Stimulated activated naive CD8-positive, alpha-beta T cell treated with anti-CD3 and anti-CD28 coated beads, Interleukin-15, Interleukin-2, amounts not matched to agents 100 ng/mL and 50 ng/mL, for 24 hours (primary cell): ENCODE results near the gene CRHR2.
A peak's percentile ranks its signal among the peaks of the same experiment; 100 is the strongest.
"Not testable (repeated sequence)": the region's sequence is repeated elsewhere in the genome, so short reads cannot be mapped to it uniquely, and the experiment has no call there.

ENCODE experiments used
- H3K27ac Mint-ChIP-seq: one replicate; pipeline ENCODE4 v1.8.0; 2021; ENCODE audit warnings: mild to moderate bottlenecking, mixed read lengths
- H3K27me3 Mint-ChIP-seq: one replicate; pipeline ENCODE4 v1.8.0; 2021; ENCODE audit warnings: mixed read lengths
- H3K36me3 Mint-ChIP-seq: one replicate; pipeline ENCODE4 v1.8.0; 2021; ENCODE audit warnings: low read depth, mixed read lengths
- H3K4me1 Mint-ChIP-seq: one replicate; pipeline ENCODE4 v1.8.0; 2021; ENCODE audit warnings: low read depth, mixed read lengths
- H3K4me3 Mint-ChIP-seq: one replicate; pipeline ENCODE4 v1.8.0; 2021; ENCODE audit warnings: mild to moderate bottlenecking, mixed read lengths
- H3K9me3 Mint-ChIP-seq: one replicate; pipeline ENCODE4 v1.8.0; 2021; ENCODE audit warnings: mixed read lengths

CRHR2 gene

GRCh38 chr7:30682212-30683083 is at the start of gene CRHR2:
Gene CRHR2, minus strand, starts transcription at chr7:30682456. Its CDS starts 176 bp downstream, at chr7:30682280.
- Mint-ChIP-seq H3K27me3 (peaks cover 47% of the 10 kb centered on the region), H3K36me3 (no peaks in the 10 kb centered on the region), H3K9me3 (no peaks in the 10 kb centered on the region), H3K4me3 (peak within 1 kb of the TSS; percentile 68), H3K4me1 (peaks cover 12% of the 10 kb centered on the region), H3K27ac (no peak within 1 kb of the TSS)

- Mint-ChIP-seq H3K36me3 (no peaks in the 10 kb centered on the region), H3K4me3 (no peak overlapping the region)
These were observed 49.3 kb upstream of the CRHR2 start for GRCh38 chr7:30731581-30731980.

DNA sequence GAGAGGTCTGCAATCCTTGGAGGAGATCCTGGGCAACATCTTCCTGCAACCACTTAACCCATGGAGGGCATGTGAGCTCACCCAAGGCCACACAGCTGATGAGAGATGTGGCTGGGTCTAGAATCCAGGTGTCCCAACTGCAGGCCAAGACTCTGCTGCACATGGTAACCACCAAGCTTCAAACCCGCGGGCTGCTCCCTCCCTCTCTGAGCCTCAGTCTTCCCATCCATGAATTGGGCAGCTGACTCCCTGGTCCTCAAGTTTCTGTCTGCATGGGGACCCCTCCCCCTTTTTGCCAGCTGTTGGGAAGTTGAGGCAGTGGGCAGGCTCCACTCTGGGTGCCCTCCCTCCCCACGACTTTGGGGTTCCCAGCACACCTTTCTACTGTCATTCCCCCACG is 48.7 kb upstream of the CRHR2 start:
- no peak overlapping the region for H3K27ac Mint-ChIP-seq
- no peak overlapping the region for H3K4me3 Mint-ChIP-seq
- peaks cover 38% of the 10 kb centered on the region for H3K4me1 Mint-ChIP-seq
- H3K36me3 Mint-ChIP-seq, result no peaks in the 10 kb centered on the region
- no peaks in the 10 kb centered on the region for H3K9me3 Mint-ChIP-seq
- no peaks in the 10 kb centered on the region for H3K27me3 Mint-ChIP-seq

More at GRCh38 chr7:30731581-30731980, 49.3 kb upstream of the CRHR2 start:
- Mint-ChIP-seq H3K27me3 (no peaks in the 10 kb centered on the region), H3K27ac (no peak overlapping the region), H3K4me1 (peaks cover 33% of the 10 kb centered on the region), H3K9me3 (no peaks in the 10 kb centered on the region)

- no peaks in the 10 kb centered on the region for H3K27me3 Mint-ChIP-seq
- no peaks in the 10 kb centered on the region for H3K36me3 Mint-ChIP-seq
- H3K4me3 Mint-ChIP-seq, result no peak overlapping the region
- H3K9me3 Mint-ChIP-seq, result no peaks in the 10 kb centered on the region
- no peak overlapping the region for H3K27ac Mint-ChIP-seq
- peaks cover 44% of the 10 kb centered on the region for H3K4me1 Mint-ChIP-seq
These were observed 47.8 kb upstream of the CRHR2 start for GRCh38 chr7:30730097-30730496.

DNA sequence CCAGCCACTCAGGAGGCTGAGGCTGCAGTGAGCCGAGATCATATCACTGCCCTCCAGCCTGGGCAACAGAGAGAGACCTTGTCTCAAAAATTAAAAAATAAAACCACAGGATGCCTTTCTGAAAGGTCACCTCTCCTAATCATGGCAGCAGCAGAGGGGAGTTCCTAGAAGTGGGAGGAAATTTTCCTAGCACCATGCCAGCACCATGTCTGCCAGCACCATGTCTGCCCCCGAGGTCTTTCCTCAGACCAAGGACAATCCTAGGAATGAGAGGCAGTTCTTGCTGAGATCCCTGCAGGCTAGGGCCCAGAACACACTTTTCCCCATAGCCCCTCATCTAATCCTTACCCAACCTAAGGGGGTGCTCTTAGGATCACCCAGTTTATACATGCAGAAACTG is 47.4 kb upstream of the CRHR2 start:
- Mint-ChIP-seq H3K36me3 (no peaks in the 10 kb centered on the region), H3K4me1 (peaks cover 44% of the 10 kb centered on the region), H3K4me3 (no peak overlapping the region), H3K9me3 (no peaks in the 10 kb centered on the region), H3K27me3 (no peaks in the 10 kb centered on the region), H3K27ac (no peak overlapping the region)

- no peaks in the 10 kb centered on the region for H3K27me3 Mint-ChIP-seq
- H3K4me1 Mint-ChIP-seq, result peaks cover 44% of the 10 kb centered on the region
- no peak overlapping the region for H3K27ac Mint-ChIP-seq
These were observed 46.4 kb upstream of the CRHR2 start for GRCh38 chr7:30728591-30729100.

DNA sequence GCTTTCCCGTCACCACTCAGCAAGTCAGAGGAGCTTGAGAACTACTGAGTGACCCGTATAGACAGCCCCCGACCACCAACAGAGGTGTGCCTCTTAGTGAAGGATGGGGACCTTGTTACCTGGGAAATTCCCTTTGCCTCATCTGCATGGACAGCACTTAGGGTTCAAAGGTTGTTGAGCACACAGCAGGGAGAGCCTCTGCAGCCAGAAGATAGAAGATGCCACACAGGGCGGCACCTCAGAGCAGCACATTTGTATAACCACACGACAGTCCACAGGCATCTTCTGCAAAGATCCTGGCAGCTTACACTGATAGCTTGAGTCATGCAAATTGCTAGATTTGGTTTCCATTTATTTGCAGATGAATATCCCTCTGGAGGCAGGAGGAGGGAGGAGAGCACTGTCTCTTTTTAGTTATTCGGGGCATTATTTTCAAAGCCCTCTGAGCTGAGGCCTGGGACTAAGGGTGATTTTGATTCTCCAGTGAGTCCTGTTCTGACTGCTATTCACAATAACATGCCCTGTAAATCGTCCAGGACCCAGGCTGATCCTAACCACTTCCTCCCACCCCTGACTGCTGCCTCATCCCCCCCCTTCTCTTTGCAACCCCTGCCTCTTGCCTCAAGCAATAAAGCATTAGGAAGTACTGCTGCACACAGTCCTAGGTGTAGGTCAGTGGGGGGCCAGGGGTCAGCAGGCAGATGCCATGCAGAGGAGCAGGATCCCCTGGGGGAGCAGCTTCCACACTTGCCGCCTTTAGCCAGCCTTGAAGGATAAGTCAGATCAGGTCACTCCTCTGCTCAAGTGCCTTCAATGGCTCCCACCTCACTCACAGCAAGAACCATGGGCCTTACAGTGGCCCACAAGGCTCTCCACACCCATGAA is 45.0 kb upstream of the CRHR2 start:
- Mint-ChIP-seq H3K36me3 (no peaks in the 10 kb centered on the region), H3K27me3 (no peaks in the 10 kb centered on the region), H3K9me3 (no peaks in the 10 kb centered on the region), H3K4me1 (peaks cover 44% of the 10 kb centered on the region), H3K4me3 (peak overlapping the region; percentile 62), H3K27ac (peak overlapping the region; percentile 89)

More at GRCh38 chr7:30728591-30729100, 46.4 kb upstream of the CRHR2 start:
- no peak overlapping the region for H3K4me3 Mint-ChIP-seq
- H3K9me3 Mint-ChIP-seq, result no peaks in the 10 kb centered on the region
- H3K36me3 Mint-ChIP-seq, result no peaks in the 10 kb centered on the region

DNA sequence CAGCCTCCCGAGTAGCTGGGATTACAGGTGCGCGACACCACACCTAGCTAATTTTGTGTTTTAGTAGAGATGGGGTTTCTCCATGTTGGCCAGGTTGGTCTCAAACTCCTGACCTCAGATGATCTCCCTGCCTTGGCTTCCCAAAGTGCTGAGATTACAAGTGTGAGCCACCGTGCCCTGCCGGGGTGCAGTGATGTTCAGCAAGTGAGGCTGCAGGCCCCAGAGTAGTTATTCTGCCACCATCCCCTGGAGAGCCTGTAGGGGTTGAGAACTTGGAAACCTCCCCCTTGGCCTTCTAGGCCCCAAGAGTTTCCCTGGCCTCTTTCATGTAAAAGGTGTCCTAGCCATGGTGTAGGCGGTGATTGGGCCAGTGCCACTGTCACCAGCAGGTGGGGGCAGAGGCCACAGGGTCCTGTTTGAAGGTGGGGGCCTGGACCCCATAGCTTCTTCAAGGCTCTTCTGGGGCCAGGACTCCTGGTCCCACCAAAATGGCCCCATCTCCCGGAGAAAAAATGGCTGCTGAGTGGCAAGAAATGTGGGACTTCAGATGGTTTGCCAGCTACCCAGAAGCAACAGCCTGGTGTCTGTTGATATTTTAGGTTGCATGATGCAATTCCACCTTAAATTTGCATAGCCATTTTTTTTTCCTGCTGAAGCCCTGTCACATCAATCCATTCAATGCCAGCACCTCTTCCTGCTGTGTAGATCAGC is 44.2 kb upstream of the CRHR2 start:
- Mint-ChIP-seq H3K9me3 (no peaks in the 10 kb centered on the region), H3K4me3 (peak overlapping the region; percentile 62), H3K36me3 (no peaks in the 10 kb centered on the region), H3K27me3 (no peaks in the 10 kb centered on the region), H3K27ac (peak overlapping the region; percentile 89), H3K4me1 (peaks cover 36% of the 10 kb centered on the region)

DNA sequence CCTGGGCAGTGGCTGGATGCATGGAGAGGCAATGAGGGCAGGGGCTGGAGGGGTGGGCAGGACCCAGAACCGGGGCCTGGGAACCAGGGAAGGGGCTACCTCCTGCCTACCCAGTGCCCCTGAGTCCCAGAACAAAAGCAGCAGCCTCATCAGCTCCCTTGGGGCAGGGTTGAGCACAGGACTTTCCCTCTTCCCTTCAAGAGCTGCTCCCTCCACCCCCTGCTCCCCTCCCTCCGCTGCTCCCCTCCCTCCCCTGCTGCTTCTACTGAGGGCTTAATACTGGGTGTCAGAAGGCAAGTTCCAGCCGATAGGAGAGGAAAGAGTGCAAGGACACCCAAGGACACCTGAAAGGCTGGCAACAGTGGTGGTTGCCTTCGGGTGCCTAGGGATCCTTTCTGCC is 41.5 kb upstream of the CRHR2 start:
- peaks cover 32% of the 10 kb centered on the region for H3K4me1 Mint-ChIP-seq
- H3K4me3 Mint-ChIP-seq, result no peak overlapping the region
- peaks cover 7% of the 10 kb centered on the region for H3K9me3 Mint-ChIP-seq
- no peak overlapping the region for H3K27ac Mint-ChIP-seq
- no peaks in the 10 kb centered on the region for H3K27me3 Mint-ChIP-seq
- peaks cover 9% of the 10 kb centered on the region for H3K36me3 Mint-ChIP-seq

DNA sequence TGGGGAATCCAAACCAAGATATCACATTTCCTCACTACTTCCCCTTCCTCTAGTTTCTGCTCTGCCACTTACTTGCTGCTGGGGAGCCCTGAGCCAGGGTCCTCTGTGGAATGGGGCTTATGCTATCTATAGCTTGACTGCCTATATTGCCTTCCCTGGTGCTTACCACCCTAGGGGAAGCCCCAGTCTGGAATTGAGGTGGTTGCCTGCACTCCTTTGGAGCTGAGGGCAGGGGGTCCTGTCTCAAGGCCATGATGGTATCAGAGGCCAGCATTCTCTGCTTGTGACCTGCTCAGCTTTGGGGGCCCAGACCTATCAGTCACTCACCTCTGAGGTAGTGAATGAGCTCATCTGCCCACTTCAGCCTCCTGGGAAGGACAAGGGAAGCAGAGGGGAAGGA is 40.4 kb upstream of the CRHR2 start:
- Mint-ChIP-seq H3K4me1 (peaks cover 21% of the 10 kb centered on the region), H3K27me3 (no peaks in the 10 kb centered on the region), H3K4me3 (no peak overlapping the region), H3K36me3 (peaks cover 20% of the 10 kb centered on the region), H3K9me3 (peaks cover 18% of the 10 kb centered on the region), H3K27ac (no peak overlapping the region)

GRCh38 chr7:30722187-30722586 is 39.9 kb upstream of the CRHR2 start:
- Mint-ChIP-seq H3K9me3 (peaks cover 20% of the 10 kb centered on the region), H3K4me3 (no peak overlapping the region), H3K27ac (no peak overlapping the region), H3K36me3 (peaks cover 23% of the 10 kb centered on the region), H3K27me3 (no peaks in the 10 kb centered on the region), H3K4me1 (peaks cover 17% of the 10 kb centered on the region)

GRCh38 chr7:30721211-30721610 is 39.0 kb upstream of the CRHR2 start:
- Mint-ChIP-seq H3K9me3 (peaks cover 25% of the 10 kb centered on the region), H3K4me3 (no peak overlapping the region), H3K27me3 (no peaks in the 10 kb centered on the region), H3K36me3 (peaks cover 27% of the 10 kb centered on the region), H3K4me1 (peaks cover 7% of the 10 kb centered on the region), H3K27ac (no peak overlapping the region)

- H3K27me3 Mint-ChIP-seq, H3K27ac Mint-ChIP-seq, H3K4me1 Mint-ChIP-seq, H3K4me3 Mint-ChIP-seq: not testable (repeated sequence)
- H3K36me3 Mint-ChIP-seq, result peaks cover 27% of the 10 kb centered on the region
- H3K9me3 Mint-ChIP-seq, result peaks cover 25% of the 10 kb centered on the region
These were observed 37.2 kb upstream of the CRHR2 start for GRCh38 chr7:30719434-30719833.

GRCh38 chr7:30717181-30717580 is 34.9 kb upstream of the CRHR2 start:
- Mint-ChIP-seq H3K27ac (no peak overlapping the region), H3K9me3 (peaks cover 25% of the 10 kb centered on the region), H3K27me3 (no peaks in the 10 kb centered on the region), H3K4me3 (no peak overlapping the region), H3K36me3 (peaks cover 27% of the 10 kb centered on the region), H3K4me1 (no peaks in the 10 kb centered on the region)
